ENCODE data around the gene ALDH16A1.

GRCh38 chr19:49496574-49497008 is 43.6 kb downstream of the ALDH16A1 start:
- TF ChIP-seq EZH2 (IDR thresholded peaks at IDR 0.05; ENCODE audit: low read length, missing control alignments) = no peak
- TF ChIP-seq CTCF (conservative IDR thresholded peaks at IDR 0.05 in 1 of 2, IDR thresholded peaks at IDR 0.05 in 1 of 2; ENCODE audit: low read depth in 1 of 2, low read length in 2 of 2) = no peak
